ENCODE results near the gene PIEZO2. TPM values are rescaled to one million over a fixed set of nuclear protein-coding genes. Genes with fewer than 3 reads are reported as not detected.

PIEZO2 gene
- total and polyA plus RNA-seq, 12 donors: 0.07 to 1.4 (median 0.25) TPM; not detected in 1

DNA sequence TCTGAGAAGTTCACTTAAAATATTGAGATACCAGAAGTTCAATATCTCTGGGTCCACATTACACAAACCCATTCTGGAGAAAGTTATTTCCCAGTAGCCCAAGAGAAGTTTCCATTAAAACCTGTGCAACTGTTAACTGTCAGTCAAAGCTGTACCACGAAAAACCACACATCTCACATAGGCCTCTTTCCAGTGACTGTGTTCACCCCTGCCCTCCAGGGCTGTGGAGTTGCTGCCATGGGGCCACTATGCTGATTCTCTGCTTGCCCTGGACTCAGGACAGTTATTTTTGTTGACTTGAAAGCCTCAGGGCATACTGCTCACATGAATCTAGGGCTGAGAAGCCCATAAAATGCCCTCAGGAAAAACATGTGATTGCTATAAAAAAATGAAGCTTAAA is 153.8 kb downstream of the PIEZO2 start:
- Histone ChIP-seq H3K9me3 (peaks cover 0 to 30% (median 10%) of the 10 kb centered on the region in 11 donors), H3K36me3 (no peaks in the 10 kb centered on the region), H3K27ac (no peak overlapping the region), H3K4me1 (no peaks in the 10 kb centered on the region), H3K27me3 (peaks cover 0 to 5% (median 0%) of the 10 kb centered on the region in 7 donors), H3K4me3 (no peak overlapping the region)
- intact Hi-C loops (cut with DNase I): no loop called here
- WGBS, 2 donors: 60 to 74% methylated on average over 1 of the region's 1 CpG
- DNase-seq: no peak
- ATAC-seq: no peak
- TF ChIP-seq, protein P1, sequence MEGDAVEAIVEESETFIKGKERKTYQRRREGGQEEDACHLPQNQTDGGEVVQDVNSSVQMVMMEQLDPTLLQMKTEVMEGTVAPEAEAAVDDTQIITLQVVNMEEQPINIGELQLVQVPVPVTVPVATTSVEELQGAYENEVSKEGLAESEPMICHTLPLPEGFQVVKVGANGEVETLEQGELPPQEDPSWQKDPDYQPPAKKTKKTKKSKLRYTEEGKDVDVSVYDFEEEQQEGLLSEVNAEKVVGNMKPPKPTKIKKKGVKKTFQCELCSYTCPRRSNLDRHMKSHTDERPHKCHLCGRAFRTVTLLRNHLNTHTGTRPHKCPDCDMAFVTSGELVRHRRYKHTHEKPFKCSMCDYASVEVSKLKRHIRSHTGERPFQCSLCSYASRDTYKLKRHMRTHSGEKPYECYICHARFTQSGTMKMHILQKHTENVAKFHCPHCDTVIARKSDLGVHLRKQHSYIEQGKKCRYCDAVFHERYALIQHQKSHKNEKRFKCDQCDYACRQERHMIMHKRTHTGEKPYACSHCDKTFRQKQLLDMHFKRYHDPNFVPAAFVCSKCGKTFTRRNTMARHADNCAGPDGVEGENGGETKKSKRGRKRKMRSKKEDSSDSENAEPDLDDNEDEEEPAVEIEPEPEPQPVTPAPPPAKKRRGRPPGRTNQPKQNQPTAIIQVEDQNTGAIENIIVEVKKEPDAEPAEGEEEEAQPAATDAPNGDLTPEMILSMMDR (IDR thresholded peaks at IDR 0.05): no peak

DNA sequence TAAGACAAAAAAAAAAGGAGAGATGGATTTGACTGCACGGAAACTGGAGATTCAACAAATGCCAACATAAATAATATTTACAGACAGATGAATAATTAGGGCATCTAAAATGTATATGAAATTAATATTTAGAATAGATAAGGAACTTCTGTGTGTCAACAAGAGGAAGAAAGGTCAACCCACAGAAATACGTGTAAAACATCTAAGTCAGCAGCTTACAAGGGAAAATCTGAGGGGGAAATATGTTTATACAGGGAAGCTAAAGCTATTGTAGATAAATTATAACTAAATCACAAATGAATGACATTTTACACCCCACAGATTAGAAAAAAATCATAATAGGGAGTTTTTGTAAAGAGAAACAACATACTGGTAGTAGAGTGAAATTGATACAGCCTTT is 159.9 kb downstream of the PIEZO2 start:
- TF ChIP-seq, protein P1 (IDR thresholded peaks at IDR 0.05): no peak
- Histone ChIP-seq H3K27ac (no peak overlapping the region), H3K4me3 (no peak overlapping the region), H3K9me3 (peaks cover 0 to 57% (median 27%) of the 10 kb centered on the region in 11 donors), H3K36me3 (no peaks in the 10 kb centered on the region), H3K27me3 (no peaks in the 10 kb centered on the region), H3K4me1 (no peaks in the 10 kb centered on the region)
- 81 to 83% methylated on average over 2 of the region's 2 CpGs for WGBS, 2 donors
- intact Hi-C loops (cut with DNase I): no loop called here
- DNase-seq: no peak
- no peak for ATAC-seq

DNA sequence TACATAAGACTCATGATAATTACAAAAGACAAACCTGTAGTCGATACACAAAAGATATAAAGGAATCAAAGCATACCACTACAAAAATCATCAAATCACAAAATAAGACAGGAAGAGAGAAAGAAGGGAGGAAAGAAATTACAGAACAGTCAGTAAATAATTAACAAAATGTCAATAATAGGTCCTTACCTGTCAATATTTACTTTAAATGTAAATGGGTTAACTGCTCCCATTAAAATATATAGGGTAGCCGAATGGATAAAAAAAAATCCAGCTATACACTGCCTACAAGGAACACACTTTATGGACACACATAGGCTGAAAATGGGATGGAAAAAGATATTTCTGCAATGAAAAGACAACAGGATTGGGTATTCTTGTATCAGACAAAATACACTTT is 163.7 kb downstream of the PIEZO2 start:
- Histone ChIP-seq H3K4me3 (no peak overlapping the region), H3K9me3 (peaks cover 0 to 79% (median 37%) of the 10 kb centered on the region in 11 donors), H3K36me3 (no peaks in the 10 kb centered on the region), H3K27ac (no peak overlapping the region), H3K4me1 (no peaks in the 10 kb centered on the region), H3K27me3 (no peaks in the 10 kb centered on the region)
- 76 to 81% methylated on average over 2 of the region's 2 CpGs for WGBS, 2 donors
- DNase-seq: no peak
- intact Hi-C loops (cut with DNase I): no loop called here
- ATAC-seq: no peak
- TF ChIP-seq, protein P1 (IDR thresholded peaks at IDR 0.05): no peak

DNA sequence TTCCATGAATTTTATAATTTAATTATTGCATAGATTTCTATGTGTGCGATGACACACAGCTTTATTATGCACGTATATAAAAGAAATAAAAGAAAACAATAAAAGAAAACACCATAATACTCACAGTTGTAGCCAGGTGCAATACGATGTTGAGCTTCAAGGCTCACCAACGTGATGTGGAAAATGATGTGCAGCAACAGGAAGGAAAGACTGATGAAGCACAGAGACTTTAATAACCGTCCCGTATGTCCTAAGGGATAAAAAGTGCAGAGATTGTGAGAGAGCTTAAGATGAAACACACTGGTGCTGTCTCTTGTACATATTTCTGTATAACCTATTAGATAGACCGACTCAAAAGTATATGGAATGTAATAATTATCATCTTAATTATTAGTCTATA is 170.0 kb downstream of the PIEZO2 start:
- Histone ChIP-seq H3K27ac (no peak overlapping the region), H3K9me3 (peaks cover 0 to 40% (median 14%) of the 10 kb centered on the region in 11 donors), H3K4me1 (no peaks in the 10 kb centered on the region), H3K36me3 (no peaks in the 10 kb centered on the region), H3K27me3 (peaks cover 0 to 3% (median 0%) of the 10 kb centered on the region in 7 donors), H3K4me3 (no peak overlapping the region)
- 67 to 73% methylated on average over 7 of the region's 7 CpGs for WGBS, 2 donors
- TF ChIP-seq, protein P1 (IDR thresholded peaks at IDR 0.05): no peak
- intact Hi-C loops (cut with DNase I): no loop called here
- no peak for ATAC-seq
- no peak for DNase-seq
